Measurements from ENCODE around the gene HOXA10.

The HOXA10 gene

GRCh38 chr7:27200761-27201579 is 26.9 kb upstream of the HOXA10 start:
- TF ChIP-seq POLR2AphosphoS5 (IDR thresholded peaks at IDR 0.05; ENCODE audit: low read depth, low read length): no peak
- TF ChIP-seq SIN3A (IDR thresholded peaks at IDR 0.05; ENCODE audit: borderline replicate concordance, insufficient read depth, low read length): no peak

DNA sequence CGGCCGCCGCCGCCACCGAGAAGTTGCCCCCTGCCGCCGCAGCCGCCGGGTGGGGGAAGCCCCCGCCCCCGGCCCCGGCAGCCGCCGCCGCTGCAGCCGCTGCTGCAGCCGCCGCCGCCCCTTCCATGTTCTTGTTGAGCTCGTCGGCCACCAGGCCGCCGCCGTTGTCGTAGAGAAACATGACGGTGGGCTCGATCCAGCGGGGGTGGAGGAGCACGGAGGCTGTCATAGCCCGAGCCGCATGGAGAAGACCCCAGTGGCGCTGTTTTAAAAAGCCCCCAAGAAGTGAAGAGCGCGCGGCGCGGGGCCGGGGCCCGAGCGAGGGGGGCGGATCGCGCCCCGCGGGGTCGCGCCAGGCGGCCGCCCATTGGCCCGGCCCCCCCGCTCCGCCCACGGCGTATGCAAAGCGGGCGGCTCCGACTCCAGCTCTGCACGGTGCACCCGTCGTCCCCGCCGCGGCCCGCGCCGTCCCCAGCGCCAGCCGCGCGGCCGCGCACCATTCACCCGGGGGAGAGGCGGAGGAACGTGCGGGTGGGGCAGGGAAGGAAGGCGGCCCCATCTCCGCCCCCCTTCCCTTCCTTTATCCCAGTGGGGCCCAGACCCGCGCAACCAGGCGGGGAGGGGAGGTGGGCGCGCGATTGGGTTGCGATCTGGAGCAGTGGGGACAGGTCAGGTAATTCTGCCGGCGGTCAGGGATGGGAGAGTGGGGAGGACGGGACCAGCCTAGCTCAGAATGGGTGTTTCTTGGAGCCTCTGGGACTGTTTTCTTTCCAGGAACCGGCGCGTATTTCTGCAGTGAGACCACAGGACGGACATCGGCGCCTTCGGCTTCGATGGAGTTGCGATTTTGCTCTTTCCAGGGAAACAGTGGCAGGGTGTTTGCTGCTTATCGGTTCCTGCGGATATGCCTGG is 26.0 kb upstream of the HOXA10 start, which contains the start of gene HOXA13:
Gene HOXA13, minus strand, starts transcription at position 243 of the 912 bp plus-strand sequence. Its CDS starts 14 bp downstream, at position 229.
- TF ChIP-seq POLR2AphosphoS5 (IDR thresholded peaks at IDR 0.05; ENCODE audit: low read depth, low read length) (no peak), FOXP2 (optimal IDR thresholded peaks at IDR 0.05; ENCODE audit: borderline replicate concordance, extremely low read depth, extremely low read length, insufficient read depth) (no peak), TAF1 (IDR thresholded peaks at IDR 0.05; ENCODE audit: borderline replicate concordance, insufficient read depth, low read length) (no peak)

DNA sequence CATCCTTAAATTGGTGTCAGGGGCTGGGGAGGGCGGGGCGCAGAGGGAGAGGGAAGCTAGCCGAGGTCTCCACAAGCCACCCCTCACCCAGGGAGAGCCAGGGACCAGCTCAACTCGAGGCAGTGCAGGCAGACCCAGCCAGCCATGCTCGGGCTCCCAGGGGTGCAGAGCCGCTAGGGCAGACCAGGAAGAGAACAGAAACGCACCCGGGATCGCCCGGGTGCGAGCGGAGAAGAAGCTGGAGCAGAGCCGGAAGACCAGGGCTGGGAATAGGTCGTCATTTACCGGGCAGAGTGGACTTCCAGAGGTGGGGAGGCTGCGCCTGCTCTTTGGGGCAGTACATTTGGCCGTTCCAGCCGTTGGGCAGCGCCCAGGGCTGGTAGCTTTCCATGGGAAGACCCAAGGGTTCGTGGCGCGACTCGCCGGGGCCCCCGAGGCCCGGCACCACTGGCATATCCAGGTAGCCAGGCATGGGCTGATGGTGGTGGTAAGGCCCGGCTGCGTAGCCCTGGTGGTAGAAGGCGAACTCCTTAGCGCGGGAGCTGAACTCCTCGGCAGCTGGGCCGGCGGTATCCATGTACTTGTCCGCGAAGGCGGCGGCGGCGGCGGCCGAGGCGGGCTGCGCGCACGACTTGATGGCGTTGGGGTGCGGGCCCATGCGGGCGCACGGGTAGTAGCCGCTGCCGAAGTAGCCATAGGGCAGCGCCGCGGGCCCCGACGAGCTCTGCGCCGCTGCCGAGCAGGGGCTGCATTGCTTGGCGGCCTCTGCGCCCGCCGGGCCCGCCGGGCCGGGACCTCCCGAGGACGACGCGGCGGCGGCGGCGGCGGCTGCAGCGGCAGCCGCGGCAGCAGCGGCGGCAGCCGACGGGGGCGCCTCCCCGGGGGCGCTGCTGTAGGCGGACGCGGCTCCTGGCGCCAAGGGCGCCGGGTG is 25.0 kb upstream of the HOXA10 start:
- TF ChIP-seq FOXP2 (optimal IDR thresholded peaks at IDR 0.05; ENCODE audit: borderline replicate concordance, extremely low read depth, extremely low read length, insufficient read depth) (no peak), SIN3A (IDR thresholded peaks at IDR 0.05; ENCODE audit: borderline replicate concordance, insufficient read depth, low read length) (no peak), POLR2AphosphoS5 (IDR thresholded peaks at IDR 0.05; ENCODE audit: low read depth, low read length) (no peak), TAF1 (IDR thresholded peaks at IDR 0.05; ENCODE audit: borderline replicate concordance, insufficient read depth, low read length) (no peak), REST (IDR thresholded peaks at IDR 0.05; ENCODE audit: insufficient read depth in 1 of 2, low read depth in 2 of 2, low read length in 2 of 2) (no peak)

- no peak for TF ChIP-seq POLR2AphosphoS5 (IDR thresholded peaks at IDR 0.05; ENCODE audit: low read depth, low read length)
- no peak for TF ChIP-seq FOXP2 (optimal IDR thresholded peaks at IDR 0.05; ENCODE audit: borderline replicate concordance, extremely low read depth, extremely low read length, insufficient read depth)
- no peak for TF ChIP-seq TAF1 (IDR thresholded peaks at IDR 0.05; ENCODE audit: borderline replicate concordance, insufficient read depth, low read length)
- no peak for TF ChIP-seq SIN3A (IDR thresholded peaks at IDR 0.05; ENCODE audit: borderline replicate concordance, insufficient read depth, low read length)
- TF ChIP-seq REST (IDR thresholded peaks at IDR 0.05; ENCODE audit: insufficient read depth in 1 of 2, low read depth in 2 of 2, low read length in 2 of 2): no peak
Observed at GRCh38 chr7:27198138-27198841, 24.2 kb upstream of the HOXA10 start.

DNA sequence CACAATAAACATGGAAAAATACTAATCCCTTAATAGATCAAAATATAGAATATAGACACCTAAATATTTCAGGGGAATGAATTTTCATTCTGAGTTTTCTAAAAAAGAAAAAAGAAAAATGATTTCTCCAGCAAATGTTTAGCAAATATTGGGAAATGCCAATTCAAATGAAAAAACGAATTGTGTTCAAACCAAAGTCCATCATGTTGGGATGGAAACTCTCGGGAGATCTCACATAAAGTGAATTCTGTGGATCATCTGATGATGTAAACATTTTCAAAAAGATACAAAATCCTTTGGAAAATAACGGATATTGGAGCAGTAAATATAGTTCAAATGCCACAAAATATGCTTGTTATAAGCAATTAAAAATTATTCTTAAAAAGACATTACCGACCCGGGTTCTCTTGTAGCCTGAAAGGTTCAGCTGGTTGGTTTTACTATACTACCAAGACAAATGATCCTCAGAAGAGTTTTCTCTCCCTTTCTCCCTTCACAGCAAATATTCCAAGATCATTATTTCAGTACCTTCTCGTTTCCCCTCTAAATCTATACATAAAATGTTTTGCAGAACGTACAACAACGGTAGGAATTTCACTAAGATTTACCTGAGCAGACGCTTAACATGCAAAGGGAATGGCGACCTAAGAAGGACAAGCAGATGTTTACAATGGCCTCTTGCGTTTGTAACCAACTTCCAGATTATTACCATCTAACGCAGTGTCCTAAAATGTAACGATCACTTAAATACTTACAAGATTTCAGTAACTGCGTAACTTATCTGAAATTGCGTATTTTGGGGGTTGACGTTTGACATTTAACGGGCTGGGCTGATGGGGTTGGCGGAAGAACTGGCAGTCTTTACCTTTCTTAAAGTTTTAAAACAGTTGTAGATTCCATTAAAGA is 23.3 kb upstream of the HOXA10 start:
- TF ChIP-seq POLR2AphosphoS5 (IDR thresholded peaks at IDR 0.05; ENCODE audit: low read depth, low read length) (no peak), TAF1 (IDR thresholded peaks at IDR 0.05; ENCODE audit: borderline replicate concordance, insufficient read depth, low read length) (no peak), FOXP2 (optimal IDR thresholded peaks at IDR 0.05; ENCODE audit: borderline replicate concordance, extremely low read depth, extremely low read length, insufficient read depth) (no peak), SIN3A (IDR thresholded peaks at IDR 0.05; ENCODE audit: borderline replicate concordance, insufficient read depth, low read length) (no peak), REST (IDR thresholded peaks at IDR 0.05; ENCODE audit: insufficient read depth in 1 of 2, low read depth in 2 of 2, low read length in 2 of 2) (no peak)
